ENCODE measurements around the gene IFT122.

Gene IFT122

DNA sequence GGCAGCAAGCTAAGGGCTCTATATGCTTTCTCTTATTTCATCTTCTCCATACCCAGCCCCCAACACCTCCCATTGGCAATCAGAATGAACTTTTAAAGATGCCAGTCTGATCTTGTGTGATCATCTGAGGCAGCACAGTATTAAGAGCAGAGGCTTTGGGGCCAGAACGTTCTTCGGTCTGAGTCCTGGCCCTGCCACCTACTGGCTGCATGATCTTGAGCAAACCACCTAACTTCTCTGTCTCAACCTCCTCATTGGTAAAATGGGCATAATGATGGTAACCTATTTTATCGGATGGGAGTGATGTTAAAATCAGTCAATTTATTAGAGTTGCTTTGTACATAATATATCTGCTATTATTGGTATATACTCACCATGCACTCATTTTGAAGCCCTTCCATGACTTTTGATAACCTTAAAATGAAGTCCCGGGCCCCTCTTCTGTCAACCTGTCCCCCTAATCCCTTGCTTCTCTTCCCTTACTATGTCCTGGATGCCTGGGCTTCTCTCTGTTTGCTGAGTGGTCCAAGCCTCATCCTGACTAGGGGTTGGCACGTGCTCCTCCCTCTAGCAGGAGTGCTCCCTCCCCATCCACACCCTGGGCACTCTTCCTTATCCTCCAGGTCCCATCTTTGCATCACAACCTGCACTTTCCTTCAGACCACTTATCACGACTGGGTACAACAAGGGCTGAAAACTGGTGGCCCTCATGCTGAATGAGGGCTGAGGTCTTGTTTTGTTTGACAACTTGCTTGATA is 17.9 kb upstream of the IFT122 start:
- Mint-ChIP-seq H3K27ac (no peak overlapping the region), H3K9me3 (peaks cover 18% of the 10 kb centered on the region), H3K4me1 (ENCODE audit: low read depth) (peaks cover 16% of the 10 kb centered on the region), H3K4me3 (no peak overlapping the region), H3K27me3 (no peaks in the 10 kb centered on the region), H3K36me3 (ENCODE audit: low read depth) (peaks cover 4% of the 10 kb centered on the region)
- intact Hi-C loops (cut with micrococcal nuclease) = no loop called here

DNA sequence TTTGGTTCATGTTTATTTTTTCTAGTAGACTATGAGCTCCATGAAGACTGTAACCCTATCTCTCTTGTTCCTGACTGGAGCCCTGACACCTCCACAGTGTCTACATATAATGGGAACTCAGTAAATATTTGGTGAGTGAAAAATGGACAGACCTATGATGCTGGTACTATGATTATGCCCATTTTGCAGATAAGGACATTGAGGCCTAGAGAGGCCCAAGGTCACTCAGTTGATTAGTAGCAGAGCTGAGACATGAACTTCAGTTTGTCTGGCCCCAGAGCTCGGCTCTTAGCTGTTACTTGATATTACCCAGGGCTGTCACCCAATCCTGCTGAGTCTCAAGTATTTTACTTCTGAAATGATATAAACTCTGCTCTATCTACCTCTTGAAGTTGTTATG is 17.1 kb upstream of the IFT122 start:
- Mint-ChIP-seq H3K4me1 (ENCODE audit: low read depth) (peaks cover 23% of the 10 kb centered on the region), H3K4me3 (no peak overlapping the region), H3K9me3 (peaks cover 18% of the 10 kb centered on the region), H3K27me3 (peaks cover 7% of the 10 kb centered on the region), H3K36me3 (ENCODE audit: low read depth) (peaks cover 4% of the 10 kb centered on the region), H3K27ac (no peak overlapping the region)
- intact Hi-C loops (cut with micrococcal nuclease) = no loop called here

DNA sequence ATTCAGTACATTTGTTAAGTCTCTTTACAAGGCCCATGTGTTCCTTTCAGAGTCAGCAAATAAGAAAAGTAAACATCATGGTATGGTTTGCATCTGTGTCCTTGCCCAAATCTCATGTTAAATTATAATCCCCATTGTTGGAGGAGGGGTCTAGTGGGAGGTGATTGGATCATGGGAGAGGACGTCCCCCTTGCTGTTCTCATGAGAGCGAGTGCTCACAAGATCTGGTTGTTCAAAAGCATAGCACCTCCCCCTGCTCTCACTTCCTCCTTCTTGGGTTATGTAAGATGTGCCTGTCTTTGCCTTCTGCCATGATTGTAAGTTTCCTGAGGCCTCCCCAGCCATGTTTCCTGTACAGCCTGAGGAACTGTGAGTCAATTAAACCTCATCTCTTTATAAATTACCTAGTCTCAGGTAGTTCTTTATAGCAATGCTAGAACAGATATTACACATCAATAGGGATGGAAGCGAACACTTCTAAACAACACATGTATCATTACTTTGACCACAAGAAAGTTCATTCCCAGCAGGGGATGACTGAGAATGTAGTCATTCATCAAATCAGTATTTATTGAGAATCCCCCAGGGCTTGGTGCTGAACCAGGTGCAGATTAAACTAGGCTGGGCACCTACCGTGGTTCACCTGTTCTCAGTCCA is 15.7 kb upstream of the IFT122 start:
- Mint-ChIP-seq H3K9me3 (peaks cover 18% of the 10 kb centered on the region), H3K27ac (peak overlapping the region; percentile 84), H3K27me3 (peaks cover 8% of the 10 kb centered on the region), H3K4me3 (peak overlapping the region; percentile 2), H3K36me3 (ENCODE audit: low read depth) (peaks cover 8% of the 10 kb centered on the region), H3K4me1 (ENCODE audit: low read depth) (peaks cover 37% of the 10 kb centered on the region)
- intact Hi-C loops (cut with micrococcal nuclease) = no loop called here

DNA sequence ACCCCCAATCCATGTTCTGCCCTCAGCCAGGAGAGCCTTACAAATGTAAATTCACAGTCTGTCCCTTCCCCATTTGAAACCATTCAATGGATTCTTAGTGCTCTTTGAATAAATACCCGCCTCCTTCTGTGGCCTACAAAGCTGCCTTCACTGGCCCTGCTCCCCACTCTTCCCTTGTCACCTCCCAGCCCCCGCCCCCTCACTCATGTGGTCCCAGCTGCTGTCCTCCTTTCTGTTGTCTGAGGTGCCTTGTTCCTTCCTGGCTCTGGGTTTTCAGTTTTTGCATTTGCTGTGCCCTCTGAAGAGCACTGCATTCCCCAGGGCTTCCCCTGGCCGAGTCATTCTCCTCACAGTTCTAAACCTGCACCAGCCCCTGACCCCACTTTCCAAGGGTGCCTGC is 14.8 kb upstream of the IFT122 start:
- intact Hi-C loops (cut with micrococcal nuclease) = no loop called here
- H3K27me3 Mint-ChIP-seq = peaks cover 8% of the 10 kb centered on the region
- peaks cover 18% of the 10 kb centered on the region for H3K9me3 Mint-ChIP-seq
- H3K4me1 Mint-ChIP-seq (ENCODE audit: low read depth) = peaks cover 37% of the 10 kb centered on the region
- H3K27ac Mint-ChIP-seq = peak overlapping the region; percentile 33
- peaks cover 16% of the 10 kb centered on the region for H3K36me3 Mint-ChIP-seq (ENCODE audit: low read depth)
- no peak overlapping the region for H3K4me3 Mint-ChIP-seq

DNA sequence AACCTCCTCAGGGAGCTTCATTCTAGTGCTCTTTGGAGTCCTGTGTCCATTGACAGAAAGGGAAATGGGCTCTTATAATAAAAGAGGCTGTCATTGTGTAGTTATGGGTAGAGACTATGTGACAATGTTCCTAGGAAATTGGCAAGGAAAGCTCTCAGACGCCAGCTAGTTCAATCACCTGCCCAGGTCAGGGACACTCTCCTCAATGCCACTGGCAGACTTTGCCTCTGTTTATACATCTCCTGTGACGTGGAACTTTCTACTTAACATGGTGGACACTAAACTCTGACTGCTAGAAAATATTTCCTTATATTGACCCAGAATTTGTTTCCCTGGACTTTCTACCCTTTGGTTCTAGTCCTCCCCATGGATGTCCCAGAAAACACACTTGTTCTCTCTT is 14.4 kb upstream of the IFT122 start:
- H3K4me1 Mint-ChIP-seq (ENCODE audit: low read depth) = peaks cover 37% of the 10 kb centered on the region
- H3K27me3 Mint-ChIP-seq = peaks cover 8% of the 10 kb centered on the region
- H3K4me3 Mint-ChIP-seq = no peak overlapping the region
- peaks cover 20% of the 10 kb centered on the region for H3K36me3 Mint-ChIP-seq (ENCODE audit: low read depth)
- H3K9me3 Mint-ChIP-seq = peaks cover 18% of the 10 kb centered on the region
- intact Hi-C loops (cut with micrococcal nuclease) = no loop called here
- H3K27ac Mint-ChIP-seq = peak overlapping the region; percentile 33

DNA sequence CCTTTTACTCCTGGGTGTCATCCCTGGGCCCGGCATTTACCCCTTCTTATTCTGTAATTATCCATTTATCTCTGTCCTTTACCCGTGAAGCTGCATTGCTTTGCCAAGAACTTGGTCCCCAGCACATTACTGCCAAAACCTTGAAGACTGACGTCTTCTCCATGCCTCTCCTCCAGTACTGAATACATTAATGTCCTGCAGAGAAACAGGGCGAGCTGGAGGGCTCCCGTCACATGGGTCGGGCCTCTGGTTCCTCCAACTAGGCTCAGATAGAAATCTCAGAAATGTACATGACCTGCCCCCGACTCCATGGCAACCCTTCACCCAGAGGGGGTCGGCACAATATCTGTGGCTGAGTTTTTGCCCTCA is 12.0 kb upstream of the IFT122 start:
- Mint-ChIP-seq H3K36me3 (ENCODE audit: low read depth) (peaks cover 40% of the 10 kb centered on the region), H3K4me1 (ENCODE audit: low read depth) (peaks cover 37% of the 10 kb centered on the region), H3K27me3 (peaks cover 8% of the 10 kb centered on the region), H3K4me3 (peak overlapping the region; percentile 79), H3K9me3 (peaks cover 18% of the 10 kb centered on the region), H3K27ac (peak overlapping the region; percentile 17)
- intact Hi-C loops (cut with micrococcal nuclease) = no loop called here

DNA sequence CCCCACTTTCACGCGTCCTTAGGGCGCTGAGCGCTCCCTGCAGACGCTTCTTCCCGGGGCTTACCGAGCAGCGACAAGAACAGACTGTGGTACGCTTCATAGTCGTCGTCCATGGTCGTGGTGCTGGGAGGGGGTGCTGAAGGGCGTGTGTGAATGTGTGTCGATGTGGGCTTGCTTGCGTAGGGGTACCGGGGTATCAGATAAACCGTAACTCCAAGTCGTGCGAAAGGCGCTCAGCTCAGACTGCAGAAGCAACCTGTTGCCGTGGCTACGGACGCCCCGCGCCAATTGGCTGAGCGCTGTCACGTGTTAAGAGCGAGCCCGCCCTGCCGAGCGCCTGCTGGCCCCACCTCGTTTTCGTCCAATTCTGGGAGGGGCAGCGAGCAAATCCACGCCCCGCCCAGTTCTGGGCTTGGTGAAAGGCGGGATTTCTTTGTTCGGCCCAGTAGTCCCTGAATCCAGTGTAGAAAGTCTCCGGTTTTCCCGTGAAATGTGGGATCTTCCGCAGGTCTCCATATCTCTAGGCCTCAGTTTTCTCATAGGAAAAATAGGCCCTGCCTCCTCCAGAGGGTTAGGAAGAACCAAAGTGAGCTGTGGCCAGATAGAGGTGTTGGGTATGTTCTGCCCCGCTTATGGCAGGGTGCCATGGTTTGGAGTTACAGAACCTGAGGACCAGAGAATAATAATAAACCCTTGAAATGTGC is 11.5 kb upstream of the IFT122 start, which contains the start of gene EFCAB12:
TSS of gene EFCAB12 (minus strand) at position 261 of the 704 bp plus-strand sequence. CDS start at position 113, 148 bp downstream.
- peaks cover 18% of the 10 kb centered on the region for H3K9me3 Mint-ChIP-seq
- peaks cover 8% of the 10 kb centered on the region for H3K27me3 Mint-ChIP-seq
- peak within 1 kb of the TSS; percentile 17 for H3K27ac Mint-ChIP-seq
- peaks cover 35% of the 10 kb centered on the region for H3K4me1 Mint-ChIP-seq (ENCODE audit: low read depth)
- intact Hi-C loops (cut with micrococcal nuclease) = no loop called here
- peaks cover 45% of the 10 kb centered on the region for H3K36me3 Mint-ChIP-seq (ENCODE audit: low read depth)
- H3K4me3 Mint-ChIP-seq = peak within 1 kb of the TSS; percentile 79

DNA sequence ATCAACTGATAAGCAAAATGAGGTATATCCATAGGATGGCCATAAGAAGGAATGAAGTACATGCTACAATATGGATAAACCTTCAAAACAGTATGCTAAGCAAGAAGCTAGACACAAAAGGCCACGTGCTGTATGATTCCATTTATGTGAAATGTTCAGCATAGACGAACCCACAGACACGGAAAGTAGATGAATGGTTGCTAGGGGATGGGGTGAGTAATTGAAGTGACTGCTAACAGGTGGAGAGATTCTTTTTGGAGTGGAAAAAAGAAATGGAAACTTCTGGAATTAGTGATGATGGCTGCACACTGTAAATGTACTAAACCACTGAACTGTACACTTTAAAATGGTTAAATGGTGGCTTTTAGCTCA is 11.0 kb upstream of the IFT122 start:
- H3K27ac Mint-ChIP-seq = peak overlapping the region; percentile 17
- H3K27me3 Mint-ChIP-seq = peaks cover 8% of the 10 kb centered on the region
- H3K4me3 Mint-ChIP-seq = no peak overlapping the region
- intact Hi-C loops (cut with micrococcal nuclease) = no loop called here
- H3K9me3 Mint-ChIP-seq = peaks cover 16% of the 10 kb centered on the region
- H3K4me1 Mint-ChIP-seq (ENCODE audit: low read depth) = peaks cover 29% of the 10 kb centered on the region
- H3K36me3 Mint-ChIP-seq (ENCODE audit: low read depth) = peaks cover 51% of the 10 kb centered on the region

DNA sequence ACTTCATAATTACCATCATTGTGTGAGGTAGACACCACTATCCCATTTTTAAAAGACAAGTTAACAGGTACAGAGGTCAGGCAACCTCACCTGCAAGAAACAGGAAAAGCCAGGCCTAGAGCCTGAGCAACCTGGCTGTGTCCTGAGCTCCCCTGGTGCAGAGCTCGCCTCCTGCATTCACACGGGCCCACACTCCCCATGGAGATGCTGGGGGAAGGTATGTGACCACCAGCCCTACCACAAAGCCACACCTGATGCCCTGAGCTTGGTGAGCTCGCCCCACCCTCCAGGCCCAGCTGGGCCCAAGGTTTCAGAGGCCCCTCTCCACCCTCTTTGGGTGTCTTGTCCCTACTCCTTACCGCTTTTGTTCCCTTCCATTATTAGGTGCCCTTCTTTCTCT is 10.4 kb upstream of the IFT122 start:
- Mint-ChIP-seq H3K4me3 (no peak overlapping the region), H3K27ac (no peak overlapping the region), H3K9me3 (peaks cover 11% of the 10 kb centered on the region), H3K36me3 (ENCODE audit: low read depth) (peaks cover 56% of the 10 kb centered on the region), H3K4me1 (ENCODE audit: low read depth) (peaks cover 28% of the 10 kb centered on the region), H3K27me3 (peaks cover 8% of the 10 kb centered on the region)
- intact Hi-C loops (cut with micrococcal nuclease) = no loop called here

DNA sequence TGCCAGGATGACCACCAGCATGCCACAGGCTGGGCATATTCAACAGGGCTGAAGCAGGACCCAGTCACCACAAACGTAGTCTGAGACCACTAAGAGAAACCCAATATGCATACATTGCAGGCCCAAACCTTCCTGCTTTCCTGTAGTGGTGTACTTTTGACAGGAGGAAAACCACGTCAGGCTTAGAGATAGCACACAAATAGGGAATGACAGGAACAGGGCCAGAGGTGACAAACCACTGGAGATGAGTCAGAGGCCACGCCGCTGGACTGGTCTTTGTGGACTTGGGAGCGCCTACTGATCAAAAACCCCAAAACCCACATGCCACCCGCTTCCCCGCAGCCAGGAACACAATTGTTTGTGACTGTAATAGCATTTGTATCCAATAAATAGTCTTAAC is 8.0 kb upstream of the IFT122 start:
- Mint-ChIP-seq H3K27me3 (peaks cover 8% of the 10 kb centered on the region), H3K9me3 (no peaks in the 10 kb centered on the region), H3K4me1 (ENCODE audit: low read depth) (peaks cover 45% of the 10 kb centered on the region), H3K36me3 (ENCODE audit: low read depth) (peaks cover 74% of the 10 kb centered on the region), H3K27ac (no peak overlapping the region), H3K4me3 (no peak overlapping the region)
- intact Hi-C loops (cut with micrococcal nuclease) = no loop called here

DNA sequence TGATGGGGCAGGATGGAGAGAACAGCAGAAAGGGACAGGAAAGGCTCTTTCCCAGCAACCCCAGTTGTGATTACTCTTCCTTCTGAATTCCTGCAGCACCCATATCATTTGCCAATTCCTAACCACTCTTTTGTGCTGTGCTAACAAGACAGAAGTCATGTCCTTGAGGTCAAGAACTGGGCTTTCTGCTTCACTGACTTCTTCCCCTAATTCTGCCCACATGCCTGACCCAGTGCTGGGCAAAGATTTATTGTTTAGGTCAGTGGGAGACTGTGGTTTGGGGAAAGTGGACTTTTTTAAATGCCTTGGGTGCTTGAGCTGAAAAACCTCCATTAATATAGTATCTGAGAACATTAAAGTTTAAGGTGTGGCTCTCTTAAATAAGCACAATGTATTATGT is 7.4 kb upstream of the IFT122 start:
- Mint-ChIP-seq H3K4me3 (no peak overlapping the region), H3K27ac (no peak overlapping the region), H3K36me3 (ENCODE audit: low read depth) (peaks cover 81% of the 10 kb centered on the region), H3K27me3 (peaks cover 4% of the 10 kb centered on the region), H3K4me1 (ENCODE audit: low read depth) (peaks cover 44% of the 10 kb centered on the region), H3K9me3 (no peaks in the 10 kb centered on the region)
- intact Hi-C loops (cut with micrococcal nuclease) = no loop called here

DNA sequence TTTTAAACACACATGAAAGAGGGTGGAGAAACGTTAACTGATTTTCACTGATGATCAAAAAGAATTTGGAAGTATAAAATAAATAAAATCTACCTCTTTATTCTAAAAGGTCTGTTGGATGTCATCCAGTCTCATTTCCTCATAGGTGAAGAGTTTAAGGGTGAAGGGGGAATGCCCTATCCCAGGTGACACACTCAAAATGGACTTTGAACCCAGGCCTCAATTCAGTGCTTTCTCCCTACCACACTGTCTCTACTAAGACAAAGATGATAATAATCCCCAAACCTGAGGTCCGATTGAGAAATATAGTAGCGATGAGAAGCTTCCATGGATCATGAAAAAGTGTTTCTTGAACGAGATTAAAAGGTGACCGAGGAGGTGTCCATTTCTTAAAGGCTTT is 6.5 kb upstream of the IFT122 start:
- intact Hi-C loops (cut with micrococcal nuclease) = no loop called here
- H3K4me3 Mint-ChIP-seq = no peak overlapping the region
- H3K27ac Mint-ChIP-seq = no peak overlapping the region
- no peaks in the 10 kb centered on the region for H3K27me3 Mint-ChIP-seq
- H3K9me3 Mint-ChIP-seq = no peaks in the 10 kb centered on the region
- peaks cover 88% of the 10 kb centered on the region for H3K36me3 Mint-ChIP-seq (ENCODE audit: low read depth)
- peaks cover 44% of the 10 kb centered on the region for H3K4me1 Mint-ChIP-seq (ENCODE audit: low read depth)

DNA sequence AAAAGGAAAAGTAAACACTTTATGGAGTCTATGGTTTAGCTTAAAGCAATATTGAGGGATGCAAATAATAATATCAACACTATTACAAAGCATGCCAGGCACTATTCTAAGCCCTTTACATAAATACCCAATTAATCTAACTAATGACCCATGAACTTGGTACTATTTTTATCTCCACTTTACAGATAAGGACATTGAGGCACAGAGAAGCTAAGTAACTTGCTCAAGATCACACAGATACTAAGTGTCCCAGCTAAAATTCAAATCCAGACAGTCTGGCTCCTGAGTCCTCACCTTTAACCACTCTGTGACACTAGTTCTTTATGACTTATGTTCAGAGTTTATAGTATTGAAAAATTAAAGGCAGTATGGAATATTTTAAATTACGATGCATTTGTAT is 5.9 kb upstream of the IFT122 start:
- Mint-ChIP-seq H3K4me1 (ENCODE audit: low read depth) (peaks cover 41% of the 10 kb centered on the region), H3K27ac (no peak overlapping the region), H3K36me3 (ENCODE audit: low read depth) (peaks cover 86% of the 10 kb centered on the region), H3K27me3 (no peaks in the 10 kb centered on the region), H3K4me3 (no peak overlapping the region), H3K9me3 (no peaks in the 10 kb centered on the region)
- intact Hi-C loops (cut with micrococcal nuclease) = no loop called here

DNA sequence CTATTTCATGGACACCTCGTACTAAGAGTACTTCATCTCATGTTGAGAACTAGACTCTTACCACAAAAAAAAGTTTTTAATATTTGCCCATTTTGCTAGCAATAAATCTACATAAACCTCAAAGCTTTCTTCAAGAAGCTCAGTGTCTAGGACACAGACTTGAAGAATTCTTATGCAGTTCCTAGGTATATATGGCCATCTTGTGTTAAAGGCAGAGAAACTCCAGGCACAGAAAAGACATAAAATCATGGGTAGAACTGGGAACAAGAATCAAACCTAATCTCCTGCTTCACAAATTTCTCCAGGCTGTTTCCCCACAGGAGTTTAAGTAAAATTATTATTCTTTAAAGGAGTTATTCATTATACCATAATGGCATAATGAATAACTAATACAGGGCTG is 4.7 kb upstream of the IFT122 start:
- Mint-ChIP-seq H3K27me3 (no peaks in the 10 kb centered on the region), H3K9me3 (no peaks in the 10 kb centered on the region), H3K4me1 (ENCODE audit: low read depth) (peaks cover 44% of the 10 kb centered on the region), H3K27ac (no peak overlapping the region), H3K36me3 (ENCODE audit: low read depth) (peaks cover 86% of the 10 kb centered on the region), H3K4me3 (no peak overlapping the region)
- intact Hi-C loops (cut with micrococcal nuclease) = no loop called here

Data from dendritic cell treated with granulocyte-macrophage colony-stimulating factor and Interleukin-4, amounts not matched to agents 40 ng/mL and 50 ng/mL, for 4 days (primary cell).